NCI-H1694 (cell line): ENCODE results near the gene GPR39.
A peak's percentile ranks its signal among the peaks of the same experiment; 100 is the strongest.

Source experiments
- DNase-seq: peaks from one replicate; lab custom pipeline; 2025; lab: John Stamatoyannopoulos, UW

The GPR39 gene

GRCh38 chr2:132414081-132414480 is 2.5 kb upstream of the GPR39 start:
- DNase-seq: no peak

- DNase-seq: peak; percentile 45
Measured at GRCh38 chr2:132415256-132415914, 1.2 kb upstream of the GPR39 start.

- peak; percentile 45 for DNase-seq
Measured at GRCh38 chr2:132415915-132416722, 486 bp upstream of the GPR39 start.

- DNase-seq: no peak
Measured at GRCh38 chr2:132417430-132418035, 928 bp downstream of the GPR39 start.

GRCh38 chr2:132419235-132419634 is 2.6 kb downstream of the GPR39 start:
- no peak for DNase-seq

- no peak for DNase-seq
Measured at GRCh38 chr2:132419941-132420340, 3.3 kb downstream of the GPR39 start.

- DNase-seq: no peak
Measured at GRCh38 chr2:132420816-132421805, 4.5 kb downstream of the GPR39 start.

GRCh38 chr2:132422736-132423135 is 6.1 kb downstream of the GPR39 start:
- no peak for DNase-seq

- no peak for DNase-seq
Measured at GRCh38 chr2:132424526-132425121, 8.0 kb downstream of the GPR39 start.

GRCh38 chr2:132426033-132426432 is 9.4 kb downstream of the GPR39 start:
- no peak for DNase-seq

GRCh38 chr2:132426656-132427055 is 10.1 kb downstream of the GPR39 start:
- no peak for DNase-seq

- no peak for DNase-seq
Measured at GRCh38 chr2:132429351-132429750, 12.7 kb downstream of the GPR39 start.

GRCh38 chr2:132429941-132430573 is 13.5 kb downstream of the GPR39 start:
- no peak for DNase-seq

GRCh38 chr2:132430895-132431294 is 14.3 kb downstream of the GPR39 start:
- DNase-seq: no peak

- DNase-seq: no peak
Measured at GRCh38 chr2:132437852-132438669, 21.5 kb downstream of the GPR39 start.

- peak; percentile 65 for DNase-seq
Measured at GRCh38 chr2:132438691-132439090, 22.1 kb downstream of the GPR39 start.

GRCh38 chr2:132439703-132440398 is 23.2 kb downstream of the GPR39 start:
- no peak for DNase-seq

- no peak for DNase-seq
Measured at GRCh38 chr2:132441051-132441450, 24.4 kb downstream of the GPR39 start.

- no peak for DNase-seq
Measured at GRCh38 chr2:132442278-132442677, 25.7 kb downstream of the GPR39 start.
